AG04449 (cell line): ENCODE data around the gene TM9SF4.

Source experiments
- CTCF ChIA-PET: fragments of 350-600 bp; formaldehyde crosslinking; extraction: SDS; loops from one replicate; lab custom pipeline; 2021; ENCODE audit warnings: antibody characterized with exemption; lab: Yijun Ruan, JAX
- POLR2A ChIA-PET: fragments of 400-600, 350-600 bp; formaldehyde crosslinking; extraction: SDS; loops from one replicate; lab custom pipeline; 2020; ENCODE audit warnings: antibody characterized with exemption, inconsistent platforms; lab: Yijun Ruan, JAX
- DNase-seq: peaks from one replicate; pipeline ENCODE4 v3.0.0-alpha.2; 2010; ENCODE audit warnings: low read depth, low spot score
- H3K4me3 ChIP-seq: 2 replicates; pipeline ENCODE4 v1.5.1; 2011; ENCODE audit warnings: low read depth, mild to moderate bottlenecking, control low read depth, low read length
- TF ChIP-seq, protein P1 (sequence below): IDR thresholded peaks from one replicate; pipeline ENCODE4 v1.5.1; 2011; ENCODE audit warnings: mild to moderate bottlenecking, moderate library complexity, low read length, control low read depth, inconsistent platforms; ENCODE audit not compliant: insufficient read depth; ENCODE audit errors: missing control alignments

The TM9SF4 gene

GRCh38 chr20:32080783-32081182 lies 28.7 kb upstream of the TM9SF4 start:
- POLR2A ChIA-PET: no interaction called here
- DNase-seq: no peak
- TF ChIP-seq, protein P1, sequence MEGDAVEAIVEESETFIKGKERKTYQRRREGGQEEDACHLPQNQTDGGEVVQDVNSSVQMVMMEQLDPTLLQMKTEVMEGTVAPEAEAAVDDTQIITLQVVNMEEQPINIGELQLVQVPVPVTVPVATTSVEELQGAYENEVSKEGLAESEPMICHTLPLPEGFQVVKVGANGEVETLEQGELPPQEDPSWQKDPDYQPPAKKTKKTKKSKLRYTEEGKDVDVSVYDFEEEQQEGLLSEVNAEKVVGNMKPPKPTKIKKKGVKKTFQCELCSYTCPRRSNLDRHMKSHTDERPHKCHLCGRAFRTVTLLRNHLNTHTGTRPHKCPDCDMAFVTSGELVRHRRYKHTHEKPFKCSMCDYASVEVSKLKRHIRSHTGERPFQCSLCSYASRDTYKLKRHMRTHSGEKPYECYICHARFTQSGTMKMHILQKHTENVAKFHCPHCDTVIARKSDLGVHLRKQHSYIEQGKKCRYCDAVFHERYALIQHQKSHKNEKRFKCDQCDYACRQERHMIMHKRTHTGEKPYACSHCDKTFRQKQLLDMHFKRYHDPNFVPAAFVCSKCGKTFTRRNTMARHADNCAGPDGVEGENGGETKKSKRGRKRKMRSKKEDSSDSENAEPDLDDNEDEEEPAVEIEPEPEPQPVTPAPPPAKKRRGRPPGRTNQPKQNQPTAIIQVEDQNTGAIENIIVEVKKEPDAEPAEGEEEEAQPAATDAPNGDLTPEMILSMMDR: no peak
- CTCF ChIA-PET: interaction anchor here (1.1 to 16.4 kb wide), 5 partner anchors 11 to 258 kb away, joined by 4 to 105 read pairs (median 15); no protein-coding TSS in a partner anchor
- H3K4me3 ChIP-seq: no peak overlapping the region

DNA sequence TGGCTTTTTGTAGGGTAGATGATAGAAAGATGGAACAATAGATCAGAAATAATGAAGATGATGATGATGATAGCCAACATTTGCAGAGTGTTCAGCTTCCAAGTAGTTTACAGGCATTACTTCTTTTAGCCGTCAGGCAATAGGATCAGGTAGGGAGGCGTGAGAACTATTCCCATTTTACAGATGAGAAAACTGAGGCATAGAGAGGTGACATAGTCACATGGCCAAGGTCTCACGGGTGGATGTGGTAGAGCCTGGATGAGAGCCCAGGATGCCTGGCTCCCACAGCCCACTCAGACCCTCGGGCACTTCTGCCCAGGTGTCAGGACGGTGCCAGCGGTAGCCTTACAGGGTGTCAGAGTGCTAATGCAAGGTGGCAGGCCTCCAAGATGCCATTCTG lies 26.0 kb upstream of the TM9SF4 start:
- TF ChIP-seq, protein P1: no peak
- ChIA-PET CTCF (interaction anchor here (1.3 to 3.2 kb wide), 2 partner anchors 8 to 48 kb away, joined by 4 to 24 read pairs; no protein-coding TSS in a partner anchor), POLR2A (no interaction called here)
- DNase-seq: no peak
- no peak overlapping the region for H3K4me3 ChIP-seq

- POLR2A ChIA-PET: no interaction called here
- no peak overlapping the region for H3K4me3 ChIP-seq
Observed at GRCh38 chr20:32087070-32087469, 22.4 kb upstream of the TM9SF4 start.

DNA sequence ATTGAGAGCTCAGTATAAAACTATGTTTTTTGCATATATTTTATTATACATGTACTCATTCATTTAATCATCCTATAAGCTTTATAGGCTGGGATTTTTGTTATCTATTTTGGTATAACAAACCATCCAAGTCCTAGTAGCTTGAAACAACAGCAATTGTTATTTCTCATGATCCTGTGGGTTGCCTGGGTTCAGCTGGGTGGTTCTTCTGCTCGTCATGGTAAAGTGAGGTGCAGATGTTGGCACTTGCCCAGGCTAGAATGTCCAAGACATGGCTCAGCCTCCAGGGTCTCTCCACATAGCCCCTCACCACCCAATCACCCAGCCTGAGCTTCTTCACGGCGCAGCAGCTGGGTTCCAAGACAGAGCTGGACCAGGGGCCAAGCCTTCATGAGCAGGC lies 20.8 kb upstream of the TM9SF4 start:
- no peak for DNase-seq
- no peak overlapping the region for H3K4me3 ChIP-seq
- TF ChIP-seq, protein P1: no peak
- CTCF ChIA-PET: interaction anchor here (0.6 to 11.9 kb wide), 7 partner anchors 12 to 266 kb away, joined by 3 to 224 read pairs (median 15); no protein-coding TSS in a partner anchor
- POLR2A ChIA-PET: no interaction called here

More at GRCh38 chr20:32087070-32087469, 22.4 kb upstream of the TM9SF4 start:
- TF ChIP-seq, protein P1: no peak
- no peak for DNase-seq
- CTCF ChIA-PET: interaction anchor here (0.9 to 11.9 kb wide), 4 partner anchors 54 to 264 kb away, joined by 3 to 224 read pairs (median 70); no protein-coding TSS in a partner anchor

GRCh38 chr20:32089637-32090362 lies 19.7 kb upstream of the TM9SF4 start:
- no peak for DNase-seq
- POLR2A ChIA-PET: no interaction called here
- CTCF ChIA-PET: interaction anchor here (0.6 to 11.9 kb wide), 10 partner anchors 11 to 267 kb away, joined by 3 to 224 read pairs (median 28); partner anchors contain the start of gene PDRG1
- no peak overlapping the region for H3K4me3 ChIP-seq
- TF ChIP-seq, protein P1: no peak

DNA sequence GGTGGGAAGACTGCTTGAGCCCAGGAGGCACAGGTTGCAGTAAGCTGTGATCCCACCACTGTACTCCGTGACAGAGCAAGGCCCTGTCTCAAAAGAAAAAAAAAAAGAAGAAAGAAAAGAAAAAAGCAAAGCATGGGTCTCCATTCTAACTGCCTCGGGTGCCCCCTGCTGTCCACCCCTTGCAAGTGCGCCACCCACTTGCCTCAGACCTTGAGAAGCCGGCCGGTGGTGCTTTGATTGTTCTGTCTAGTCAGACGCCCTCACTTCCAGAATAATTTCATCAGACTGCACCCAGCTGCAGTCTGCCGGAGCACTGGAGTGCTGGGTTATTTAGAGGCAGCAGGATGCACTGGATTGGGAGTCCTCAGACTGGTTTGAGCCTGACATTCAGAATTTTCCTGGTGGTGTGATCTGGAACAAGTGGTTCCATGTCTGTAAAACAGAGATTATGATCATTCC lies 17.6 kb upstream of the TM9SF4 start:
- CTCF ChIA-PET: interaction anchor here (0.6 to 11.9 kb wide), 39 partner anchors 9 to 283 kb away, joined by 3 to 224 read pairs (median 4); partner anchors contain the start of genes MYLK2 and TM9SF4
- H3K4me3 ChIP-seq: no peak overlapping the region
- peak; percentile 16 for DNase-seq
- POLR2A ChIA-PET: no interaction called here
- TF ChIP-seq, protein P1: peak; percentile 89
